Ishikawa (cell line): ENCODE measurements around the gene BAHD1.

Experiments used
- CEBPB ChIP-seq: IDR thresholded peaks from 2 replicates; pipeline ENCODE4 v1.6.1; 2012
- CREB1 ChIP-seq: IDR thresholded peaks from 2 replicates; pipeline ENCODE4 v1.6.1; 2012; ENCODE audit warnings: low read depth
- EGR1 ChIP-seq: IDR thresholded peaks from 2 replicates; pipeline ENCODE4 v1.6.1; 2012
- EP300 ChIP-seq: IDR thresholded peaks from 2 replicates; pipeline ENCODE4 v1.6.1; 2012; ENCODE audit warnings: borderline replicate concordance
- FOXM1 ChIP-seq: IDR thresholded peaks from 2 replicates; pipeline ENCODE4 v1.6.1; 2012; ENCODE audit warnings: low read depth, borderline replicate concordance
- MAX ChIP-seq: IDR thresholded peaks from 2 replicates; pipeline ENCODE4 v1.6.1; 2012
- NFIC ChIP-seq: IDR thresholded peaks from 2 replicates; pipeline ENCODE4 v1.6.1; 2012
- RAD21 ChIP-seq: IDR thresholded peaks from 2 replicates; pipeline ENCODE4 v1.6.1; 2012; ENCODE audit warnings: low read depth
- REST ChIP-seq: IDR thresholded peaks from 2 replicates; pipeline ENCODE4 v1.6.1; 2012; ENCODE audit warnings: low read depth, mild to moderate bottlenecking
- TAF1 ChIP-seq: IDR thresholded peaks from 2 replicates; pipeline ENCODE4 v1.6.1; 2012; ENCODE audit warnings: low read depth, mild to moderate bottlenecking
- TCF12 ChIP-seq: IDR thresholded peaks from 2 replicates; pipeline ENCODE4 v1.6.1; 2012; ENCODE audit warnings: low read depth
- TEAD4 ChIP-seq: IDR thresholded peaks from 2 replicates; pipeline ENCODE4 v1.6.1; 2012
- USF1 ChIP-seq: IDR thresholded peaks from 2 replicates; pipeline ENCODE4 v1.6.1; 2012
- YY1 ChIP-seq: IDR thresholded peaks from 2 replicates; pipeline ENCODE4 v1.6.1; 2012; ENCODE audit warnings: low read depth
- ZBTB7A ChIP-seq: IDR thresholded peaks from 2 replicates; pipeline ENCODE4 v1.6.1; 2012; ENCODE audit warnings: low read depth

The BAHD1 gene

GRCh38 chr15:40443255-40443654 lies 2.5 kb downstream of the BAHD1 start:
- TF ChIP-seq TEAD4 (no peak), NFIC (no peak), USF1 (no peak), TCF12 (no peak), CREB1 (no peak), MAX (no peak), TAF1 (no peak), EP300 (no peak)

GRCh38 chr15:40443846-40444245 lies 3.1 kb downstream of the BAHD1 start:
- TF ChIP-seq EP300 = no peak
- TF ChIP-seq TCF12 = no peak
- TF ChIP-seq FOXM1 = no peak
- no peak for TF ChIP-seq ZBTB7A
- TF ChIP-seq CEBPB = no peak
- no peak for TF ChIP-seq CREB1
- no peak for TF ChIP-seq EGR1
- TF ChIP-seq NFIC = no peak
- TF ChIP-seq REST = no peak
- TF ChIP-seq USF1 = no peak
- no peak for TF ChIP-seq MAX
- TF ChIP-seq TAF1 = no peak
- no peak for TF ChIP-seq TEAD4
- no peak for TF ChIP-seq RAD21
- TF ChIP-seq YY1 = no peak

- TF ChIP-seq CREB1 (no peak), NFIC (no peak), CEBPB (no peak), TEAD4 (no peak), USF1 (no peak), YY1 (no peak), FOXM1 (no peak), TCF12 (no peak), REST (no peak)
Observed at GRCh38 chr15:40444736-40445135, 4.0 kb downstream of the BAHD1 start.

GRCh38 chr15:40445421-40445922 lies 4.7 kb downstream of the BAHD1 start:
- TF ChIP-seq TEAD4 (no peak), USF1 (no peak), EGR1 (no peak), TCF12 (no peak), EP300 (no peak), MAX (no peak), YY1 (no peak)

GRCh38 chr15:40446144-40446543 lies 5.4 kb downstream of the BAHD1 start:
- TF ChIP-seq MAX (no peak), TCF12 (no peak), EP300 (no peak), NFIC (no peak), CEBPB (no peak)

GRCh38 chr15:40448354-40448753 lies 7.6 kb downstream of the BAHD1 start:
- TF ChIP-seq NFIC (no peak), ZBTB7A (no peak), EP300 (no peak), MAX (no peak), FOXM1 (no peak), TEAD4 (no peak), TCF12 (no peak), CEBPB (no peak), EGR1 (no peak), RAD21 (no peak), CREB1 (no peak), REST (no peak), TAF1 (no peak), YY1 (no peak), USF1 (no peak)
